NCI-H2196 treated with DMSO at 0.1 percent for 48 hours (cell line): ENCODE measurements around the gene TRMT10B.
A peak's percentile ranks its signal among the peaks of the same experiment; 100 is the strongest.
"Not testable (repeated sequence)": the region's sequence is repeated elsewhere in the genome, so short reads cannot be mapped to it uniquely, and the experiment has no call there.

ENCODE experiments used
- DNase-seq: peaks from one replicate; lab custom pipeline; 2025; ENCODE audit not compliant: unreplicated experiment; lab: John Stamatoyannopoulos, UW

The TRMT10B gene

GRCh38 chr9:37800631-37801286 lies 47.2 kb downstream of the TRMT10B start, which contains the start of gene DCAF10:
DCAF10 (plus strand) TSS chr9:37800797; CDS start chr9:37800867, 70 bp downstream.
- peak; percentile 71 for DNase-seq

GRCh38 chr9:37801287-37801850 lies 47.8 kb downstream of the TRMT10B start:
- DNase-seq: no peak

- no peak for DNase-seq
Measured at GRCh38 chr9:37801959-37802711, 48.5 kb downstream of the TRMT10B start.

- no peak for DNase-seq
Measured at GRCh38 chr9:37806271-37806670, 52.7 kb downstream of the TRMT10B start.

- DNase-seq: not testable (repeated sequence)
Measured at GRCh38 chr9:37809676-37810075, 56.1 kb downstream of the TRMT10B start.

- no peak for DNase-seq
Measured at GRCh38 chr9:37811906-37812476, 58.4 kb downstream of the TRMT10B start.

DNA sequence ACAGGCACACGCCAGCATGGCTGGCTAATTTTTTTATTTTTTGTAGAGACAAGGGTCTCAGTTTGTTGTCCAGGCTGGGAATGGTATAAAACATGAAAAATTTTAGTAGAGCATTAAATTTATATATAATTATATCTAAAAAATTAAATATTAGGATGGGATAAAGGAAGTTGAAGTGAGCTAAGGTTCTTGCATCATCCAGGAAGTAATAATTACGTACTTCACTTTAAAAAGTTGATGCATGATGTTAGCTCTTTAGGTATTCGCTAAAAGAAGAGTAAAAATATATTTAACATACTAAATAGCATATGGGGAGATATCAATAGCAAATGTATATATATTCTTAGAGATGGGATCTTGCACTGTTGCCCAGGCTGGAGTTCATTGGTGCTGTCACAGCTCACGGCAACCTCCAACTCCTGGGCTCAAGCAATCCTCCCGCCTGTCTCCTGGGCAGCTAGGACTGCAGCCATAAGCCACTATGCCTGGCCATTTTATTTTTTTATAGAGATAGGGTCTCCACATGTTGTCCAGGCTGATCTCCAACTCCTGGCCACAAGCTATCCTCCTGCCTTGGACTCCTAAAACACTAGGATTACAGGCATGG lies 59.3 kb downstream of the TRMT10B start:
- DNase-seq: no peak

DNA sequence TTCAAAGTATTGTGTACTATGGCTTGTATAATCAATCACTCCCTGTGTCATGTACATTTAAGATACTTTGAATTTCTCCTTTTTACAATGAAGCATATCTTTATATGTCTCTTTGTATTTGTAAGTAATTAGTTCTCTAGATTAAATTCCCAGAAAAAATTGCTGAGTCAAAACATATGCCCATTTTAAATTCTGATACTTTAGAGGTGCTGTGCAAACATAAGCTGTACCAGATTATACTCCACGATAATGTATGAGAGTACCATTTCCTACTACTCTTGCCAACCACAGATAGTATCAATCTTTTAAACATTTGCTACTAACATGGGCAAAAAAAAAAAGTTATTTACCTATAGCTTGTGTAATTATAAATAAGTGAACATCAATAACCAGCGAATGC lies 65.2 kb downstream of the TRMT10B start:
- DNase-seq: no peak

- no peak for DNase-seq
Measured at GRCh38 chr9:37820142-37820541, 66.5 kb downstream of the TRMT10B start.

DNA sequence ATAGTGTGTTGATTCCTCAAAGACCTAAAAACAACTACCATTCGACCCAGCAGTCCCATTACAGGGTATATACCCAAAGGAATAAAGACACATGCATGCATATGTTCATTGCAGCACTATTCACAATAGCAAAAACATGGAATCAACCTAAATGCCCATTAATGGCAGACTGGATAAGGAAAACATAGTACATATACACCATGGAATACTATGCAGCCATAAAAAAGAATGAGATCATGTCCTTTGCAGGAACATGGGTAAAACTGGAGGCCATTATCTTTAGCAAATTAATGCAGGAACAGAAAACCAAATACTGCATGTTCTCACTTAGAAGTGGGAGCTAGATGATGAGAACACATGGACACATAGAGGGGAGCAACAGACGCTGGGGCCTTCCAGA lies 71.6 kb downstream of the TRMT10B start:
- not testable (repeated sequence) for DNase-seq

DNA sequence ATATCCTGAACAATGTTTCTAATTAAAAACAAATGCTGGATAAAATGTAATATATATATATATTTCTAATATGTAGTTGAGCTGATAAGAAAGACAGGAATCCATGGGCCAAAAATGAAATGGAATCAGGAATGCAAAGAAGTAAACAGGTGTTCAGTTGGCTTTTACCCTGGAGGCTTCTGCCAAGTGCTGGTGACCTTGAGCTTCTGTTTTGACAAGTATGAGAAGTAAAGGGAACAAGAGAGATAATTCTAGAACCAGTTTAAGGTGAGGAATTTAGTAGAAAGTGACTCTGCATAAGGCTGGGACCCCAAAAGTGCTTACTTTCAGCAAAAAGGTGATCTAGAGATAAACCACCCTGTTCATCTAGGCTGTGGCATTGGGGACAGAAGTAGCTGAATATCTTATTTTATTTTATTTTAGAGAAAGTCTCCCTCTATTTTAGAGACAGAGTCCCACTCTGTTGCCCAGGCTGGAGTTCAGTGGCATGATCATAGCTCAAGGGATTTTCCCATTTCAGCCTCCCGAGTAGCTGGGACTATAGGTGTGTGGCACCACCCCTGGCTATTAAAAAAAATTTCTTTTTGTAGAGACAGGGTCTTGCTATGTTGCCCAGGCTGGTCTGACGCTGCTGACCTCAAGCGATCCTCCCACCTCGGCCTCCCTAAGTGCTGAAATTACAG lies 74.0 kb downstream of the TRMT10B start:
- DNase-seq: no peak
